HG03066 (cell line): ENCODE data around the gene HNRNPR.
A peak's percentile ranks its signal among the peaks of the same experiment; 100 is the strongest.
"Not testable (repeated sequence)": the region's sequence is repeated elsewhere in the genome, so short reads cannot be mapped to it uniquely, and the experiment has no call there.

Source experiments
- ATAC-seq: cut with Tn5 transposase; IDR thresholded peaks from one replicate; pipeline ENCODE4 v1.9.1; 2021; ENCODE audit warnings: low read depth; ENCODE audit not compliant: unreplicated experiment

Gene HNRNPR

GRCh38 chr1:23344111-23344986, at the start of gene HNRNPR:
Gene HNRNPR, minus strand, starts transcription at chr1:23344284. Its CDS starts 3,276 bp downstream, at chr1:23341008.
- peak; percentile 93 for ATAC-seq

- ATAC-seq = no peak
Observed at GRCh38 chr1:23393706-23394105, 49.6 kb upstream of the HNRNPR start.

- no peak for ATAC-seq
Observed at GRCh38 chr1:23392125-23392855, 48.2 kb upstream of the HNRNPR start.

- no peak for ATAC-seq
Observed at GRCh38 chr1:23389837-23390321, 45.8 kb upstream of the HNRNPR start.

GRCh38 chr1:23387494-23387893, 43.4 kb upstream of the HNRNPR start:
- no peak for ATAC-seq

- ATAC-seq = no peak
Observed at GRCh38 chr1:23385119-23385621, 41.1 kb upstream of the HNRNPR start.

- ATAC-seq = no peak
Observed at GRCh38 chr1:23384312-23385058, 40.4 kb upstream of the HNRNPR start.

- no peak for ATAC-seq
Observed at GRCh38 chr1:23383577-23384311, 39.7 kb upstream of the HNRNPR start.

GRCh38 chr1:23381233-23381885, 37.3 kb upstream of the HNRNPR start:
- ATAC-seq = no peak

- ATAC-seq = no peak
Observed at GRCh38 chr1:23380719-23381118, 36.6 kb upstream of the HNRNPR start.

- ATAC-seq = not testable (repeated sequence)
Observed at GRCh38 chr1:23380236-23380635, 36.2 kb upstream of the HNRNPR start.

GRCh38 chr1:23376890-23377811, 33.1 kb upstream of the HNRNPR start:
- ATAC-seq = no peak

- not testable (repeated sequence) for ATAC-seq
Observed at GRCh38 chr1:23374079-23374735, 30.1 kb upstream of the HNRNPR start.

- ATAC-seq = no peak
Observed at GRCh38 chr1:23371987-23372880, 28.1 kb upstream of the HNRNPR start.

GRCh38 chr1:23370709-23371584, 26.9 kb upstream of the HNRNPR start:
- no peak for ATAC-seq

GRCh38 chr1:23370330-23370708, 26.2 kb upstream of the HNRNPR start:
- no peak for ATAC-seq
